Ascending aorta (tissue), 2 donors: Measurements from ENCODE around the gene GRPEL2. TPM values are rescaled to one million over a fixed set of nuclear protein-coding genes. Genes with fewer than 3 reads are reported as not detected.

Experiments
- DNase-seq, 2 donors: peaks; one replicate each; pipeline ENCODE4 v3.0.0-alpha.2; 2019; ENCODE audit warnings: low spot score in 2 of 2
- H3K27ac ChIP-seq, 2 donors: fragments of 200-600 bp; sonication (generic); one replicate each; pipeline ENCODE4 v1.5.1; 2016 to 2017; ENCODE audit warnings: mild to moderate bottlenecking in 1 of 2
- H3K27me3 ChIP-seq: fragments of 200-600 bp; sonication (generic); one replicate; pipeline ENCODE4 v1.5.1; 2017
- H3K36me3 ChIP-seq, 2 donors: fragments of 200-600 bp; sonication (generic); one replicate each; pipeline ENCODE4 v1.5.1; 2016
- H3K4me1 ChIP-seq, 2 donors: fragments of 200-600 bp; sonication (generic); one replicate each; pipeline ENCODE4 v1.5.1; 2016 to 2017; ENCODE audit warnings: mild to moderate bottlenecking in 1 of 2
- H3K4me3 ChIP-seq, 2 donors: fragments of 200-600 bp; sonication (generic); one replicate each; pipeline ENCODE4 v1.5.1; 2016 to 2017; ENCODE audit warnings: mild to moderate bottlenecking in 1 of 2
- H3K9me3 ChIP-seq, 2 donors: fragments of 200-600 bp; sonication (generic); one replicate each; pipeline ENCODE4 v1.5.1; 2016
- intact Hi-C: fragments of 100-400 bp; cut with DNase I; formaldehyde crosslinking; loops from one replicate; pipeline ENCODE4 v1.15.1; 2023
- total RNA-seq: library from RNA; depleted of rRNA; stranded (reverse); fragments of >200 nt; gene quantifications from one replicate; pipeline ENCODE4 v1.1.0, GENCODE V29; 2016
- TF ChIP-seq, protein P1 (sequence below), 3 experiments: fragments of 200-600 bp in 2 of 3; fragments of 450-650 bp in 1 of 3; sonication (generic) in 2 of 3; IDR thresholded peaks; one replicate each; pipeline ENCODE4 v1.5.1; 2016 to 2019; ENCODE audit warnings: antibody characterized with exemption in 3 of 3, mild to moderate bottlenecking in 1 of 3, moderate library complexity in 1 of 3

The GRPEL2 gene
- total RNA-seq, 1 donor from 2014 or later, result 7.8 TPM

DNA sequence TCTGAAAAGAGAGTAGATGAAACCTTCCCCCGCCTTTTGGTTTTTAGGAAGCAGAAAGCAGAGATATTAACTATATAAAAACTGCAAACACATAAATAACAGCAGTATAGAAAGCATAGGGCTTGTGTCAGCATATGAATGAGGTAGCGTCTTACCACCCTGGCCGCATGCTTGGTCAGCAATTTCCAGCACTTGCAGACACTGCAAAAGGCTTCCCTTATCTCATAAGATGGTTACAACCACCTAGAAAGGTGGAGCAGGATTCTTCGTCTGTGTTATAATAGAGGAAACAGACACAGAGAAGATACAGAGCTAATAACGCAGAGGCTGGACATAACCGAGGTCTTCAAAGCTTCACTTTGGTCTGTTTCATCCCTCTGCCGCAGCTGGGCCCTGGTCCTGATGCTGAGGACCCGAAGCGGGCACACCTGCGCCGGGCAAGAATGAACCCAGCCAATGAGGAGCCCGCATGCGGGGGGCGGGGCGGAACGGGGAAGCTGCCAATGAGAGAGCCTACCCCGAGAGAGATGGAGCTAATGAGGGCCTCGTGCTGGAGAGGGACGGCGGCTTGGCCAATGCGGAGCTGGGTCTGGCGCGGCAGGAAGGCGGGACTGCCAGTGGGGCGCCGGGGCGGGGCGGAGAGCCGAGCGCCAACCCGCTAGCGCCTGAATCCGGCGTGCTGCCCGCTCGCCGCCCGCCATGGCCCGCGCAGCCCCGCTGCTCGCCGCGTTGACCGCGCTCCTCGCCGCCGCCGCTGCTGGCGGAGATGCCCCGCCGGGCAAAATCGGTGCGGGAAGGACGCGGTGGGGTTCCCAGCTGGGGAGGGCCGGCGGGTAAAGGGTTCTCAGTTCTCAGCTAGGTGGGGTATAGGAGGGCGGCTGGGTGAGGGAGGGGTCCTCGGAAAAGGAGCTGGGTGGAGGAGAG lies 12.3 kb downstream of the GRPEL2 start, which contains the start of gene PCYOX1L:
PCYOX1L (plus strand) TSS at position 677 of the 924 bp plus-strand sequence; CDS start at position 700, 23 bp downstream.
- DNase-seq, result peak; percentile 88 to 98
- H3K4me3 ChIP-seq, result peak within 1 kb of the TSS; percentile 54 to 68
- H3K9me3 ChIP-seq, result no peaks in the 10 kb centered on the region
- intact Hi-C loops, result loop anchor here (1.0 kb wide), 1 partner anchor 12 kb away; the partner anchor contains the start of gene GRPEL2
- H3K27ac ChIP-seq, result peak within 1 kb of the TSS; percentile 45 to 56
- H3K27me3 ChIP-seq, result no peaks in the 10 kb centered on the region
- H3K36me3 ChIP-seq, result peaks cover 0 to 28% of the 10 kb centered on the region in 2 donors
- peaks cover 0 to 9% of the 10 kb centered on the region in 2 donors for H3K4me1 ChIP-seq
- TF ChIP-seq, protein P1, sequence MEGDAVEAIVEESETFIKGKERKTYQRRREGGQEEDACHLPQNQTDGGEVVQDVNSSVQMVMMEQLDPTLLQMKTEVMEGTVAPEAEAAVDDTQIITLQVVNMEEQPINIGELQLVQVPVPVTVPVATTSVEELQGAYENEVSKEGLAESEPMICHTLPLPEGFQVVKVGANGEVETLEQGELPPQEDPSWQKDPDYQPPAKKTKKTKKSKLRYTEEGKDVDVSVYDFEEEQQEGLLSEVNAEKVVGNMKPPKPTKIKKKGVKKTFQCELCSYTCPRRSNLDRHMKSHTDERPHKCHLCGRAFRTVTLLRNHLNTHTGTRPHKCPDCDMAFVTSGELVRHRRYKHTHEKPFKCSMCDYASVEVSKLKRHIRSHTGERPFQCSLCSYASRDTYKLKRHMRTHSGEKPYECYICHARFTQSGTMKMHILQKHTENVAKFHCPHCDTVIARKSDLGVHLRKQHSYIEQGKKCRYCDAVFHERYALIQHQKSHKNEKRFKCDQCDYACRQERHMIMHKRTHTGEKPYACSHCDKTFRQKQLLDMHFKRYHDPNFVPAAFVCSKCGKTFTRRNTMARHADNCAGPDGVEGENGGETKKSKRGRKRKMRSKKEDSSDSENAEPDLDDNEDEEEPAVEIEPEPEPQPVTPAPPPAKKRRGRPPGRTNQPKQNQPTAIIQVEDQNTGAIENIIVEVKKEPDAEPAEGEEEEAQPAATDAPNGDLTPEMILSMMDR (IDR thresholded peaks at IDR 0.05), result no peak

DNA sequence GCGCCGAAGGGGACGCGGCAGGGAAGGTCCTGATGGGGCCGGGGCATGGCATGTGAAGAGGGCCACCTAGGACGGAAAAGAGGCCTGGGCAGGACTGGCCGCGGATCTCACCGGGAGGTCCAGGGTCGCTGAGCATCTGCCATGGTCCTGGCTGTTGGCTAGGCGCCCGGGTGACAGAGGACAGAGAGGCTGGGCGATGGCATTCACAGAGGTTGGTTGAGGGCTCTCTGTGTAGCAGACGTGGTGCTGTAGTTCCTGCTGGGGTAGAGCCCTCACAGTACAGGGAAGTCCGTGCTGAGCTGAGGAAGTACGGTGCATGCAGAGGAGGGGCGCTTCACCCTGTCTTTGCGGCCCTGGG lies 13.0 kb downstream of the GRPEL2 start:
- Histone ChIP-seq H3K9me3 (no peaks in the 10 kb centered on the region), H3K4me1 (peaks cover 0 to 9% of the 10 kb centered on the region in 2 donors), H3K4me3 (peak overlapping the region; percentile 54 to 68), H3K36me3 (peaks cover 0 to 22% of the 10 kb centered on the region in 2 donors), H3K27me3 (no peaks in the 10 kb centered on the region), H3K27ac (peak overlapping the region; percentile 45 to 56)
- no peak for DNase-seq
- TF ChIP-seq, protein P1 (IDR thresholded peaks at IDR 0.05), result no peak
- intact Hi-C loops, result no loop called here

DNA sequence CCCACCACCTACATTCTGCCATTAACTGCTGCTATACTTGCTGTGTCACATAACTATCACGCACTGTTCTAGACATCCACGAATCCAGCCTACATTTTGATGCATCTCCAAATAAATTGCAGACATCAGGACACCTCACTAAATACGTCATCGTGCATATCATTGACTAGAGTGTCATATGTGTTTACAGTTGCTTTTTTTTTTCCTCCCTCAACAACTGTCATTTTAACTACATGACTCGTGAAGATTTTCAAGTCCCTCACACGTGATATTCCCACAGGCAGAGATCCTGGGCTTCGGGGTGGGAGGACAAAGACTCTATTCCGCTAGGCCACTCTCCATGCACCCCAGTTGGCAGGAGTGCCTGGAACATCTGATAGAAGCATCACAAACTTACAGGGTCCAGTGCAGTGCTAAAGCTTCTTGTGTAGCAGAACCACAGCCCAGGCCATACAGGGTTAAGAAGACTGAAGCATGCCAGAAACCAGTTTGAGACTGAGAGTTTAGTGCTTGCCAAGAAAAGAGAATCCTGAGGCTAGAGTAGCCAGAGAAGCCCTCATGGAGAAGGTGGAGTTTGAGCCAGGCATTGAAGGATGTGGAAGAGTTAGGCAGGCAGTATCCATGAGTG lies 13.7 kb downstream of the GRPEL2 start:
- H3K9me3 ChIP-seq, result no peaks in the 10 kb centered on the region
- peaks cover 0 to 9% of the 10 kb centered on the region in 2 donors for H3K4me1 ChIP-seq
- peaks cover 0 to 15% of the 10 kb centered on the region in 2 donors for H3K36me3 ChIP-seq
- peak overlapping the region in 1 of 2 donors; percentile 68 for H3K4me3 ChIP-seq
- TF ChIP-seq, protein P1 (IDR thresholded peaks at IDR 0.05), result no peak
- peak overlapping the region in 1 of 2 donors; percentile 45 for H3K27ac ChIP-seq
- no peaks in the 10 kb centered on the region for H3K27me3 ChIP-seq
- no peak for DNase-seq
- intact Hi-C loops, result no loop called here

DNA sequence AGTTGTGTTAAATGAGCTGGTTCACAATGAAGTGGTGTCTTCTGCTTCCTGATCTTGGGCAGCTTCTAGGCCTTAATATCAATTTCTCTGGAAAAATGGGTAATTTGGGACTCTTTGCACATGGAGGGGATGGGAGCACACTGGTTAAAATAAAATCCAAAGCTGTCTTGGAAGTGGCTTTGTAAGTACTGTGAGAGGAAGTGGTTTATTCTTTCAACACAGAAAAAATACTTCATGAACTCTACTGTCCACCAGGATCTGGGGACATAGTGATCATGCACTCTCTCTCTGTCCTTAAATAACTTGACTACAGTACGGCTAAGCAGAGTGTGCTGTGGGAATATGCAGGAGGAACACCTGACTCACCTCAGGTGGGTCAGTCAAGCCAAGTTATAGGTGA lies 15.0 kb downstream of the GRPEL2 start:
- DNase-seq, result no peak
- TF ChIP-seq, protein P1 (IDR thresholded peaks at IDR 0.05), result no peak
- H3K27me3 ChIP-seq, result no peaks in the 10 kb centered on the region
- H3K4me3 ChIP-seq, result no peak overlapping the region
- intact Hi-C loops, result no loop called here
- H3K27ac ChIP-seq, result no peak overlapping the region
- no peaks in the 10 kb centered on the region for H3K9me3 ChIP-seq
- H3K36me3 ChIP-seq, result peaks cover 0 to 5% of the 10 kb centered on the region in 2 donors
- peaks cover 0 to 9% of the 10 kb centered on the region in 2 donors for H3K4me1 ChIP-seq

DNA sequence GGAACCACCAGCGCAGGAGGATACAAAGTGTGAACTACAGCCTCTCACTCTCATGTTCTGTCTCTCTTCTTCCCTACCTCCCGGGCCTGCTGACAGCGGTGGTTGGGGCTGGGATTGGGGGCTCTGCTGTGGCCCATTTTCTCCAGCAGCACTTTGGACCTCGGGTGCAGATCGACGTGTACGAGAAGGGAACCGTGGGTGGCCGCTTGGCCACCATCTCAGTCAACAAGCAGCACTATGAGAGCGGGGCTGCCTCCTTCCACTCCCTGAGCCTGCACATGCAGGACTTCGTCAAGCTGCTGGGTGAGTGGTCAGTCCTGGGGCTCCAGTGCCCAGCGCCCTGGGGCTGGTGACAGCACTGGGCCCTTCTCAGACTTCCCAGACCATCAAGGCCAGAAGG lies 17.2 kb downstream of the GRPEL2 start:
- no peak overlapping the region for H3K27ac ChIP-seq
- DNase-seq, result no peak
- intact Hi-C loops, result no loop called here

More for the DNA sequence above, 17.2 kb downstream of the GRPEL2 start:
- TF ChIP-seq, protein P1 (IDR thresholded peaks at IDR 0.05), result no peak
- Histone ChIP-seq H3K9me3 (no peaks in the 10 kb centered on the region), H3K4me3 (no peak overlapping the region), H3K27me3 (no peaks in the 10 kb centered on the region), H3K36me3 (no peaks in the 10 kb centered on the region), H3K4me1 (peaks cover 0 to 7% of the 10 kb centered on the region in 2 donors)
